Activated CD4-positive, alpha-beta T cell treated with anti-CD3 and anti-CD28 coated beads, Interleukin-2, Interleukin-4, amounts not matched to agents 100 ng/mL and 50 ng/mL, durations not matched to agents 16 hours and 8 hours (primary cell): ENCODE data around the gene PDZD7.

Experiments
- DNase-seq: peaks from one replicate; pipeline ENCODE4 v3.0.0-alpha.2; 2020; ENCODE audit warnings: low spot score

Gene PDZD7

DNA sequence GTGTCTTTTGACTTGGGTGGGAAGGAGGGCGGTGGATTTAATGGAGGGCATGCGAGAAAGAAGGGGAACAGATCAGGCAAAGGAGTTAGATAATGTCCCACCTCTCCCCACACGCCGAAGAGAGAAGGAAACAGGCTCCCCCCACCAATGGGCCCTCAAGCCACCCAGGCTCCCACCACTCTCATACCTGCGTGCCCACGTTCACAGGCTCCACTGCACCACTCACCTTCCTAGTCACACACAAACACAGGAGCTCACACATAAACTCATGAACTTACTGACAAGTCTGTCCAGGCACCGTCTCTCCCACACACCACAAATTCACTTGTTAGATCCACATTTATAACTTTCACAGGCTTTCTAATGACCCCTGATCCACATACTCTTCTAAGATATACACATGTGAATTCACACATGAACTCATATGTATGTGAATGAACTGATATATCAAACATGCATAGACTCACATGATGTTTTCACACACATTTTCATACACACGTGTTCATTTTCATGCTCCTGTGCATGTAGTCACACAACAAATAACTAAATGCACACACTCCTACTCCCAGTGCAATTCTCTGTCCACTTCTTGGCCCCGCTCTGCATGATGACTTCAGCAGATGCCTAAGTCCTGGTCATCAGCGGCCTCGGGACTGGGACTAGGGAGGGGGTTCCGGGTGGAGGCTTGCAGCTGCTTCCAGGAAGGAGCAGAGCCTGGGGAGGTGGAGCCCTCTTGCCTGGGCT, 29.8 kb downstream of the PDZD7 start:
- no peak for DNase-seq

DNA sequence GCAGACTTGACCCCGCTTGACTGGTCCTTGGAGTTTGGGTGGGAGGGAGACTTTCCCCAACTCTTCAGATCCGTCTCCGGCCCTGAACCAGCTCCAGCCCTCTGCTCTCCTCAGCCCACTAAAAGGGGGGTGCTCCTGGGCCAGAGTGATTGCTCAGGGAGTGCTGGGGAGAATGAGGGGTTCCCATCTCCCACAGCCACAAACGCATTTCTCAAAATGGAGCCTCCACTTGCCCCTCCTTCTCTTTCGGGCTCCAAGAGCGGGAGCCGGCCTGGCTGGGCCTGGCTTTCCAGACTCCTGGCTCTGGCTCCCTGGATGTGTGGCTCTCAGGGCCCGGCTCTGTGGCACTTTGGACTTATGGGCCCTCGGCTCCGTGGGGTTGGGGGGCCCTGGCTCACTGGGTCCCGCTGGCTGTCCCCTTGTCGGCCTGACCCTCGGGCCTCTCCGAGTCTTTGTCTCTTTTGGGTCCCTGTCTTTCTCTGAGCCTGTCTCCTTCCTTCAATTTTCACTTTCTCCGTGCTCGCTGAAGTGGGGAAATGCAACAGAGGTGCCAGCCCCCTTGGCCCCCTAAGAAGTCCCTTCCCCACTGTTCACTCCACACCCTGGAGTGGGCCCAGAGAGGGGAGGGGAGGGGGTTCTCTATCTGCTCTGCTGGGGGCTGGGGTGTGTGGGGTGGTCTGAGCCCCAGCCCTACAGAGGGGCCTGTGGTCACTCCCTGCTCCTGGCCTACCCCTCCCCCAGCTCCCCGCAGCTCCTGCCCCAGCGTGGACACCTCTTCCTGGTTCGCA, 30.6 kb downstream of the PDZD7 start:
- no peak for DNase-seq

DNA sequence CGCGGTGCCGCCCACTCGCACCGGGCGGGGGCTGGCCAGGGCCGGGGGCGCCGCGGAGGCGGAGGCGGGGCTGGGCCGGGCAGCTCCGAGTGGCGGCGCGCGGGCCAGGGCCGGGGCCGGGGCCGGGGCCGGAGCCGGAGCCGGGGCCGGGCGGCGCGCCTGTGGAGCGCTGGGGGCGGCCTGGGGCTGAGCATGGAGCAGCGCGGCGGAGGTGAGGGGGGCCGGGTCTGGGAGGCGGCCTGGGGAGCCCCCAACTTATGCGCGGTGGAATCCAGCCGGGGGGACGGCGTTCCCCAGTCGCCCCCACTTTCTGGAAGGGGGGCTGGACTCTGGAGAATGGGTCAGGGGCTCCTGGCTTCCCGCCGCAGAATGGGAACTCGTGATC, 31.2 kb downstream of the PDZD7 start, which contains the start of gene LZTS2:
Gene LZTS2, plus strand, starts transcription at position 67 of the 385 bp plus-strand sequence. CDS start 2,731 bp downstream, outside the sequence.
- no peak for DNase-seq

DNA sequence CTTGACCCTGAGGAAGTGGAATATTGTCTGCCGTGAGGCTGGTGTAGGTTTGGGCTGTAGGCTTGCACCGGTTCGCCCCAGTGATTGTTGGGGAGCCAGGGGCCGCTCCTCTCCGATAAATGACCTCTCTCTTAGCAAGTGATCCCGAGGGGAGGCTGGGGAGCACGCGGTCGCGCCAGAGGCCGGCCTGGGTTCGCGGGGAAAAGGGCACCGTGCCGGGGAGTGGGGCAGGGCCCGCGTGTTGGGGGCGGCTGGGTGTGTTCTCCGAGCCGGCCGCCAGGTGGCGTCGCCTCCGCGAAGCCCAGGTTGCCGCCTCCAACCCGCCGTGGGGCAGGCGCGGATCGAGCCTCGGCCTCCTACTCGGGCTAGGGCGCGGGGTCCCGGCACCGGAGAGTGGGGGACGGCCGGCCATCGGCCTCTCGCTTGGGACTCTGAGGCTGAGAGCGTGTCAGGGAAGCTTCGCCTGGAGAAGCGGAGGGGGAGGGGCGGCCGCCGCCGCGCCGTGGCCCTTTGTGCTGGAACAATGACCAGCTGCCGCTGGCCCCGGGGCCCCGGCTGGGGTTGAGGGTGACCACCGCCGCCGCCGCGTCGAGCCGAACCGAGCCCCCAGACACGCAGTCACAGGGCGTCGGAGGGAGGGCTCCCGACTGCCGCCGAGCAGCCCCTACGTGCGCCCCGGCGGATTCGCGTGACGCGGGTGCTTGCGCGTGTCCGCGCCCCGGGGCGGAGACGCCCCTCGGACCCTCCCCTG, 31.8 kb downstream of the PDZD7 start:
- DNase-seq = peak; percentile 71

DNA sequence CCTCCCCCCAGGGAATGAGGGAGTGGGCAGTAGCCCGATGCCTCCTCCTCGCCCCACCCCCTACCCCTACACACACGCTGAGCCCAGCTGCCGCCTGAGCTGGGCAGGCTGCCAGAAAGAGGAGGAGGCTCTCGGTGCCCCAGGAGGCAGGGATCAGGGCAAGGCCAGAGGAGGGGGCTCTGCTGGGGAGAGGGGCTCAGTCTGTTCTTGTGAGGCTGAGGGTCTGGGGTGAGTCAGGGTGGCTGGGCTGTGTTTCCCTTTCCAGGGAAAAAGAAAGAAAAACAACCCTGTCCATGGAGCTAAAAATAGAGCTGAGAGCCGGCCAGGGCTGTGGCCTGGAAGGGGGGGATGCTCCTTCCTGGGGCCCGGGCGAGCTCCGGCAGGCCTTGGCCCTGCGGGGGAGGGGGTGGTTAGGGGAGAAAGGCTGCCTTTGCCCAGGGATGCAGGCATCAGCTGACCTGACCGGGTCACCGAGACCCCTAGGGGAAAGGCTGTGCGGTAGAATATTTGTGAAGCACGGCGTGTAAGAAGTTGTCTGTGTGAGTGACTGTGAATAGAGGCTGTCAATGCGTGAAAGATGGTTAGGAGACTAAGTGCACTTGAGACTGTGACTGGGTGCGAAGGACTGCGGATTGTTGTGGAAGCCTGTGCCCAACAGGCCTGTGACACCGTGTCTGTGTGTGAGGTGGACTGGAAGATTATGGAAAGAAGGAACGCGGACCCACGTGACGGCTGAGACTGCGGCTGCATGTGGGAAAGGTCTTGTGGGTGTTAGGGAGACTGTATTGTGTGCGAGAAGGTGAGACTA, 32.5 kb downstream of the PDZD7 start:
- peak; percentile 48 for DNase-seq

DNA sequence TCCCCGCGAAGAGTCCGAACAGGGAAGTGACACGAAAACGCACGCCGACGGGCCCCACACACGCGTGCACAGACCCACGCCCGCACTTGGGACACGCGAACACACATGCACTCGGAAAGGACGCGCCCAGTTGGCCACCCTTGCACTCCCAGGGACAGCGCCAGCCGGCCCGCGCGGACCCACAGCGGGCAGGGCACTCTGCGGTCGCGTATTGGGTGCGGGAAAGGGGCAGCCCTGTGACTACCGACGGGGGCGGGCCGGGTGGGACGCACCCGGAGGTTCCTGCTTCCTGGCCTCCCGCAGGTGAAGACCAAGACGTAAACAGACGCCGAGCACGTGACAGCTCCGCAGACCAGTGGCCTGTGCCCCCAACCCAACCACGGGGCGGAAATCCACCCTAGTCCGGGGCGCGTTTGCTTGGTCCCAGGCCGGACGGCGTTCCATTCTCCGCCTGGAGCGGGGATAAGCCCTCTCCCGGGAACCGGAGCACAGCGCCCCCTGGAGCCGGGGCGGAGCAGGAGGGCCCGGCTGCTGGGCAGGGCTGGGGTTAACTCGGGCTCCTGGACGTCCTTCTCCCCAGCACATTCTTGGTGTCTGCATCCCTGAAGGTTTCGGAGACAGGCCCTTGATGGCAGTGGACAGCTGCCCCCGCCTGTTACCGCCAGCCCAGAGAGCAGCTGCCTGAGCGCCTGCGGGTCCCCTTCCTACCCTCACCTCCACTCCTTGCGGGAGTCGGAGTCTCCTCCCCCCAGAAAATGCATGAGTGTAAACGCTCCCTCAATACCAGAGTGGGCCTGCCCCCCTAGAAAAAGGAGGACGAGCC, 33.4 kb downstream of the PDZD7 start:
- DNase-seq = peak; percentile 70

DNA sequence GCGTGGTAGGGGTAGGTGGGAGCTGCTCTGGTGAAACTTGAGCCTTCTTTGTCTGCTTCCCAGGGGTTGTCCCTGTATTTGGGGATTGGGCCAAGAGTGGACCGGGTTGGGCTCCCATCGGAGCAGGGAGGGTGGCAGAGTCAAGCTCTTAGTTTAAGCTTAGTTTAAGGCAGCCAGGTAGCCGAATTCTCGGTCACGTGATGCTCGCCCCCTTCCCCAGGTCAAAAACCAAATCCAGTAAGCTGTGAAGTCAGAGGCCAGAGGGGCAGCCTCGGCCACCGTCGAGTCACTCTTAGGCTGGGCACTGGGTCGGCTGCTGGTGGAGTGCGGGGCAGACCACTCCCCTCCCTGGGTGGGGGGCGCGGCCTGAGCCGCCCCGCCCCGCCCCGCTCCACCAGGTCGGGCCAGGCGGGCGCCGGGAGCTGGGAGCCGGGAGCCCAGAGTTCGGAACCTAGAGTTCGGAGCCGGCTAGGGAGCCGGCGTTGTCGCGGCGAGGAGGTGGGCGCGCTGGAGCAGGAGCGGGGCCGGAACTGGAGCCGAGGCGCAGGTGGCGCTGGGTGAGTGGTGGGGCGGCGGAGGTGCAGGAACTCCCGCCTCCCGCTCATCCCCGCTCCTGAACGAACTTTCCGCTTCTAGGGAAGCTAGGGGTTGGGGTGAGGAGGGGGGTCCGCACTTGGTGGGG, 34.1 kb downstream of the PDZD7 start:
- DNase-seq = peak; percentile 27

DNA sequence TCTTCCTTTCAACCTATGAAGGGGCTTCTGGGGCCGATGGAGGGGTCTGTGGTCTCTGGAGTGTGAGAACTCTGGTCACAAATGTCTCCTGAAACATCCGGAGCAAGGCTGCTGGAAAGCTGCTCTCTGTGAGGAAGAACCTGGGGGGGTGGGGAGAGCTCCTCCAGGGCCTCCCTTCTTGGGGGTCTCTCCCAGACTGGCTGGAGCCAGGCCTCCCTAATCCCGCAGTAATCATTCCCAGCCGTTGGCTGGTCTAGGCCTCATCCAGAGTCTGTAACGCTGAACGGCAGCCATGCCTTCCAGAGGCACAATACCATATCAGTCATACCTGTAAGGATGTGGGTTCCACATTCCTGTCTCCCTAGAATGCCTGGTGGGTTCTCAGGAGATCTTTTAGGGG, 35.7 kb downstream of the PDZD7 start:
- no peak for DNase-seq

DNA sequence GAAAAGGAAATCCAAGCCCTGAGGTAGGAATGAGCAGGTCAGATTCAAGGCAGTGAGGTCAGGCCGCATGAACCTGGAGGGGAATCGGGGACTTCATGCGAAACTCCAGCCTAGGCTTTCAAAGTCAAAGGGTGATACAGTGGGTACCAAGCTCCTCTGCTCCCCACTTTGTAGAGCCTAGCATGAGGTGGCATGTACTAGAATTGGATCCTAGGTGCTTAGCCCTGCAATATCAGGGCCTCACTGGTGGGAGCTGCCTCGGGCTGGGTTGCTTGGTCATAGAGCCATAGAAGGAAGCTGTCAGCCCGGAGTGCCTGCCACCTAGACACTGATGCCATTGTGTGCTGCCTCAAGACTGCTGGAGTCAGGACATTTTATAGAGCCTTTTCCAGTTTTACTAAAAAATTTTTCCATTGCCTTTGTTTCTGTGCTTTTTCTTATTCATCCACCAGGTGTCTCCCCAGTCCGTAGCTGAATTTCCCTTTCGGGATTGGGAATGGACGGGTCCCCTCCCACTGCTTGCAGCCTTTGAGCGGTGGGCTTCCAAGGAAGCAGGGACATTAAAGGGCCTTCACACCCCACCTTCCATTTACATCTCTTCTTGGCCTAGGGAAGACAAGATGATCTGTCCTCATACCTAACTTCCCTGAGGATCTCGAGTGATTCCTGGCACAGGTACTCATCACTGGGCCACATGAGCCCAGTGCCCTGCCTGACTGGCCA, 36.8 kb downstream of the PDZD7 start:
- DNase-seq = no peak

DNA sequence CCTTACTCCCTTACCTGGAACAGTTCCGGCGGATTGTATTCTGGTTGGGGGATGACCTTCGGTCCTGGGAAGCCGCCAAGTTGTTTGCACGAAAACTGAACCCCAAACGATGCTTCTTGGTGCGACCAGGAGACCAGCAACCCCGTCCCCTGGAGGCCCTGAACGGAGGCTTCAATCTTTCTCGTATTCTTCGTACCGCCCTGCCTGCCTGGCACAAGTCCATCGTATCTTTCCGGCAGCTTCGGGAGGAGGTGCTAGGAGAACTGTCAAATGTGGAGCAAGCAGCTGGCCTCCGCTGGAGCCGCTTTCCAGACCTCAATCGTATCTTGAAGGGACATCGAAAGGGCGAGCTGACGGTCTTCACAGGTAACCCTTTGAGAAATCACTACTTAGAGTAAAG, 41.8 kb downstream of the PDZD7 start:
- no peak for DNase-seq

DNA sequence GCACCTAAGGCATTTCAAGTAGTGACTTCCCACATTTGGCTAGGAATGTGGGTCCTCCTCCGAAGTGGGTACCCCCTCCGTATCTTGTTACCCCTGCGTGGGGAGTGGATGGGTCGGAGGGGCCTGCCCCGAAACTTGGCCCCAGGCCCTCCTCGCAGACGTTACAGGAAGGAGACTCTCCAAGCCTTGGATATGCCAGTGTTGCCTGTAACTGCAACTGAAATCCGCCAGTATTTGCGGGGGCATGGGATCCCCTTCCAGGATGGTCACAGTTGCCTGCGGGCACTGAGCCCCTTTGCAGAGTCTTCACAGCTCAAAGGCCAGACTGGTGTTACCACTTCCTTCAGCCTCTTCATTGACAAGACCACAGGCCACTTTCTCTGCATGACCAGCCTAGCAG, 42.8 kb downstream of the PDZD7 start:
- DNase-seq = no peak

DNA sequence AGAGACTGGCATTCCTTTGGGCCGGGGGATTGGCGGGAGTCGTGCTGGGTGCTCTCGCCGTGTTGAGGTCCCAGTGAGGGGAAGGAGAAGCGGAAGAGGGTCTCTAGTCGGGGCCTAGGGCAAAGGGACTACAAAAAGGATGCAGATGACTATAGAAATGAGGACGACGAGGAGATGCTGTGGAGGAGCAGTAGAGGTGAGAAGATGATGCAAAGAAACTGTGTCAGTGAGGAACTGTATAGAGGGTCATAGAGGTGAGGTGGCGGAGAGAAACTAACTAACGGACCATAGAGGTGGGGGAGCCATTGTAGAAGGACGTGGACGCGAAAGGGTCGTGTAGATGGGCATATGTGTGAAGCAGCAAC, 43.3 kb downstream of the PDZD7 start:
- no peak for DNase-seq

DNA sequence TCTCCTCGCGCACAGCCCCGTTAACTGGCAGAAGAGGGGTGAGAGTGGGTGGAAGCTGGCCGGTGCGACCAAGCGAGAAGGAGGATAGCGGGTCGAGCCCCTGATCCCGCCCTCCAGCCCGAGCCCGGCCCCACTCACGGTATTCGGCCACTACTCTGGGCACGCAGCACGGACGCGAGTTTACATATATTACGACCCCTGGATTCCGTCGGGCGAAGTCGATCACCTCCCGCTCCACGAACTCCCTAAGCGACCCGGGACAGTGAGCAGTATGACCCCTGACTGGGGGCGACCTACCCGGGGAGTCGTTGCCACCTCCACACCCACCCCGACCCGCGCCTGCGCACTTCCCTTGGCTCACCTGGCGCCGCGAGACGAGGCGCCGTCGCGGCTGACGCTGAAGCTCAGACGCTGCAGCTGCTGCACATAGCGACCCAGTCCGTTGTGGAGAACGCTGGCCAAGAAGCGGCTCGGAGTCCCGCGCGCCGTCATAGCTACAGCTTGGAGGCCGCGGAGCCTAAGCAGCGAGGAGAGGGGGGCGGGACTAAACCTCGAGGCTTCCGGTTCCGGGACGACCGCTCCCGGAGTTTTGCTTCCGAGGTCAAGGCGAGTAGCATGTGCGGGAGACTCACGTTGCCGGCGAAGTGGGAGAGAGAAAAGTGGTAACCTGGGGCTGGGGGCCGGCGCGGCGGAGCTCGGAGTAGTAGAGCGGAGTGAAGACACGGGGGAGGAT, 43.8 kb downstream of the PDZD7 start, which contains the start of the genes MRPL43 and TWNK:
Gene MRPL43, minus strand, starts transcription at position 546 of the 733 bp plus-strand sequence. Its CDS starts 54 bp downstream, at position 492.
Gene TWNK, plus strand, starts transcription at position 592 of the 733 bp plus-strand sequence. CDS start 668 bp downstream, outside the sequence.
- peak; percentile 87 for DNase-seq

DNA sequence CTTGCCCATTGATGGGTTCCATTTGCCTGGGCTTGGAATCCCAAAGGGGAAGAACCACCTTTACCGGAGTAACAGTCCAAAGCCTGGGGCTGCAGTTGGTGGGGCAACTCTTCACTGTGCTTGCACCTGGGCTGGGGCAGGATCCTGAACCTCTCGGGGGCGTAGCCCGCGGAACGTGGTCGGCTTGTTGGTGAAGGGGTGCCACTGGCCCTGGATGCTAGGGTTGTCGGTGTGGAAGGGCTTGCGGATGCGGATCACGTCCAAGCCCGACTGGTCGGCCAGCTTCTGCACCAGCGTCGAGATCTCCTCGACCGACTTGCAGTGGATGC, 44.3 kb downstream of the PDZD7 start:
- no peak for DNase-seq

DNA sequence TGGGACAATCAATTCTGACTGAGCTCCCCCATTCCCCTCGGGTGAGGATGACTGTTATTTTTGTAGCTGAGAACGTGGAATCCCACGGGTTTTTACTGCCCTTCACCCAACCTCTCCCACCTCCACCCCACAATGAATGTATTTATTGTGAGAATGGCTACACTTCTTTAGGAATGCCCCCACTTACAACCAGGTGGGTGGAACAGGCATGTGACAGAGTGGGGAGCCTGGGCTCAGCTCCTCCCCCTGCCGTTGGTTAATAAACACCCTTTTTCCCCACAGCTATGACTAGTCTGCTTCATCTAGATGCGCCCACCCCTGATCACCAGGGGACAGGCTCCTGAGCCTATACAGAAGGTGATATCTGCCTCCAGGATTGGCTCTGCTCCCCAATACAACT, 45.6 kb downstream of the PDZD7 start:
- no peak for DNase-seq

DNA sequence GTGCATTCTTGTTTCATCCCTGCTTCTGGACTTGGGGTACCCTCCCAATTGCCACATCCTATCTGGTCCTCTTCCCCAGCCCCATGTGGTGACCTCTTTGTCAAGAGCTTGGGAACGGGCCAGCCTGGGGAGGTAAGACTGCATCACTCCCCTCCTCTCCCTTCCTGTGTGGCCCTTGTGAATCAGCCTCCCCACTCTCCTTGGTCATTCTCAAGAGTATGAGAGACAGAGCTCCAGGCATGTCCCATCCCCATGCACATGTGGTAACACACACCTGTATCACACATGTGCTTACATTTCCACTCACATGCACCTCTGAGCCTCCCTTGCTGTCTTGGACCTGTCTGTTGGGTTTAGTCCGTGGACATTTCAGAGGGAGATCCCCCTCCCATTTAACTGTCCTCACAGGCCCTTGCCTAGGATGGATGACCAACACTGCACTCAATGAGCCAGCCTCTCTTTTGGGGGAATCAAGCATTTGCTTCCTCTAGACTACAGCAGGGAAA, 46.2 kb downstream of the PDZD7 start:
- no peak for DNase-seq

DNA sequence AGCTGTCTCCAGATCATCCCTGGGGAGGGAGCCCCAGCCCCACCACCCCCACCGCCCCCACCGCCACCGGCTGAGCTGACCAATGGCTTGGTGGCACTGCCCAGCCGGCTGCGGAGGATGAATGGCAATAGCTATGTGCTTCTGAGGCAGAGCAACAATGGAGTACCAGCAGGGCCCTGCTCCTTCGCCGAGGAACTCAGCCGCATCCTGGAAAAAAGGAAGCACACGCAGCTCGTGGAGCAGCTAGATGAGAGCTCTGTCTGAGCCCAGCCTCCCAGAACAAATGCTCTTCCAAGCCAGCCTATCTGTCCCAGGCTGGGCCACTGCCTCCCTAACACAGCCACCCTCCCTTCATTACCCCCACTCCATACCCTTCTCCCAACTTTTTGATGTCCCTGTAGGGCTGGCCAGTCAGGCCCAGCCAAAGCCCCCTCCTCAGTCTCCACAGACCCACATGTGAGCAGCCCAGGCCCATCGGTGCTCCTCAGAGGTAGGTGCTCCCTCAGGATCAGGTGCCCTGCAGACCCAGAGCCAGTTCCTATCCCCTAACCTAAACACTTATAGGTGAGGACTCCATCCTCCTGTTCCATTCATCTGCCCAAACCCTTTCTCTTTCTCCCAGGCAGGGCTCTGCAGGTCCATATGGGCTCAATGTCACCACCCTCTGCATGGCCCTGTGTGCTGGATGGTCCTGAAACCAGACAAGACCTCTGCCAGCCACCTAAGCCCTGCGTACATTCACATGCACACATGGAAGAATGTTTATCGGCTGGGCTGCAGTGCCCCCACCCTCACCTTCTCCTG, 46.9 kb downstream of the PDZD7 start:
- DNase-seq = no peak
